GM12891 (cell line): ENCODE results near the gene GPRC6A.

ENCODE experiments used
- PAX5 ChIP-seq: IDR thresholded peaks from 2 replicates; pipeline ENCODE4 v1.6.1; 2011; ENCODE audit warnings: low read length, moderate library complexity, mild to moderate bottlenecking; ENCODE audit not compliant: insufficient read depth, severe bottlenecking
- POLR2A ChIP-seq: IDR thresholded peaks from 2 replicates; pipeline ENCODE4 v1.6.1; 2011; ENCODE audit warnings: low read depth, low read length, control low read depth
- POLR2AphosphoS5 ChIP-seq: IDR thresholded peaks from 2 replicates; pipeline ENCODE4 v1.6.1; 2011; ENCODE audit warnings: low read depth, low read length, control low read depth
- POU2F2 ChIP-seq: IDR thresholded peaks from 2 replicates; pipeline ENCODE4 v1.6.1; 2011; ENCODE audit warnings: low read depth, mild to moderate bottlenecking, control low read depth, low read length, moderate library complexity
- SPI1 ChIP-seq: IDR thresholded peaks from 2 replicates; pipeline ENCODE4 v1.6.1; 2011; ENCODE audit warnings: low read depth, low read length, control low read depth
- TAF1 ChIP-seq: IDR thresholded peaks from 2 replicates; pipeline ENCODE4 v1.6.1; 2011; ENCODE audit warnings: low read depth, low read length, control low read depth

DNA sequence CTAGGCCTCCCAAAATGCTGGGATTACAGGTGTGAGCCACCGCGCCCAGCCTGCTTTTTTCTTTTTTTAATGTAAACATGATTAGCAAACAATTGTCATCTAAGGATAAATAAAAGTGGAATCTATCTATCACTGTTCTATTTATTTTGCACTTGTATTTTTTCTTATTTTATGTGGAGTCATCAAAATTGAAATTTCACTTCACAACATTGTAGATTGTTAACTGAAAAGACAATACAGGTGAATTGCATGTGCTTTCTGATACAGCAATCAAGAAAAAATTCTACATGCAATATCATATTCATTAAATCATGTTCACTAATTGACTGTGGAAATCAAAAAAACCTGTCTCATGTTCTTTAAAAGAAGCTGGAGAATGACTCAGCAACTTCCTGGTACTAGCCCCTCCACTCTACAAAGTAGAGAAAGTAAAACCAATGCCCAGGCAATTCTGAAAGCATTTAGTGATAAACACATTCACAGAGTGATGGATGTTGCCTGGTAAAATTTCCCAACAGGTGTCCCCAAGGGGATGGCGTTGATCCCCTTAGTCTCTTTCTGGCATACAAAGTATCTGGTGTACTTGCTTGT, 37.5 kb upstream of the GPRC6A start:
- TF ChIP-seq POLR2A, result no peak
- TF ChIP-seq TAF1, result no peak
- no peak for TF ChIP-seq POLR2AphosphoS5
- no peak for TF ChIP-seq SPI1
- TF ChIP-seq PAX5, result no peak
- TF ChIP-seq POU2F2, result no peak
